Skeletal muscle satellite cell (primary cell): ENCODE measurements around the gene ST8SIA6.

Experiments
- H3K27me3 ChIP-seq: 2 replicates; pipeline ENCODE4 v1.7.0; 2013; ENCODE audit warnings: low read length; ENCODE audit not compliant: control insufficient read depth, insufficient read depth
- H3K36me3 ChIP-seq: 2 replicates; pipeline ENCODE4 v1.7.0; 2013; ENCODE audit warnings: mild to moderate bottlenecking, control low read depth, low read length; ENCODE audit not compliant: insufficient read depth
- H3K4me1 ChIP-seq: 2 replicates; pipeline ENCODE4 v1.7.0; 2013; ENCODE audit warnings: low read length; ENCODE audit not compliant: control insufficient read depth, insufficient read depth
- H3K4me2 ChIP-seq: 2 replicates; pipeline ENCODE4 v1.7.0; 2013; ENCODE audit warnings: mild to moderate bottlenecking, low read length
- H3K4me3 ChIP-seq: 2 replicates; pipeline ENCODE4 v1.7.0; 2013; ENCODE audit warnings: low read length
- H3K9ac ChIP-seq: 2 replicates; pipeline ENCODE4 v1.7.0; 2013; ENCODE audit warnings: mild to moderate bottlenecking, low read depth, low read length, moderate library complexity
- H3K9me3 ChIP-seq: replicated peaks from 2 replicates; pipeline ENCODE4 v1.7.0; 2013; ENCODE audit warnings: mild to moderate bottlenecking, control low read depth, low read length

ST8SIA6 gene

DNA sequence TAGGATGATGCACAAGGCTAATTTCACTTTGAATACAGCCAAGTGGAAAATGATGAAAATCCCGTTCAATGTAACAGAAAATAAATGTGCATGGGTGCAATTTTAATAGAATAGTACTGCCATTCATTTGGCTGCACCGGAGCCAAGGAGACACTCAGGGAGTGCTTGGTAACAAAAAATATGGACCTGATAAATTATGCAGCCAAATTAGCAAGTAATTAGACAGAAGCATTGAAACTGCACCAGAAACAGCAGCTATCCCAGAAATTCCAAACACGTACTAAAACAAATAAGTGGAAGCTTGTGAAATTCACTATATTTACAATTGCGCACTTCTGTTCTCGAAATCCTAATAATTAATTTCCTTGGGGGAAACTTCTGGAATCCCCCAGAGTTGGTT, 31.5 kb downstream of the ST8SIA6 start:
- Histone ChIP-seq H3K4me3 (no peak overlapping the region), H3K9ac (no peak overlapping the region), H3K36me3 (no peaks in the 10 kb centered on the region), H3K4me2 (no peak overlapping the region), H3K9me3 (no peaks in the 10 kb centered on the region), H3K4me1 (no peaks in the 10 kb centered on the region), H3K27me3 (peaks cover 4% of the 10 kb centered on the region)

DNA sequence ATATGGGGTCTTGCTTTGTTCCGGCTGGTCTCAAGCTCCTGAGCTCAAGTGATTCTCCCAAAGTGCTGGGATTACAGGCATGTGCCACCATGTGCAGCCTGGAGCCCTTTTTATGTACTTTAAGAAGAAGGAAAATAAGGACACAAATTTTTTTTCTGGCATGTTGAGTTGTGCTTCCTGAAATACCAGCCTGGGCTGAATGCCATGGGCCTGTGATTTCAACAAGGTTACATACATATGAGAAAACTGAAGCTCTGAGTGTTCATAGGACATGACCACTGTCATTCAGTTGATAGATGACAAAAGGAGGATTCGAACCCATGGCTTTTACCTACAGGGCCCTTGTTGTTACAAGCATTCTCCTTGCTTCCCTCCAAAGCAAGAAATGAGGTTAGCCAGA, 36.1 kb downstream of the ST8SIA6 start:
- Histone ChIP-seq H3K9me3 (no peaks in the 10 kb centered on the region), H3K9ac (no peak overlapping the region), H3K4me2 (no peak overlapping the region), H3K36me3 (no peaks in the 10 kb centered on the region), H3K4me1 (no peaks in the 10 kb centered on the region), H3K27me3 (peaks cover 14% of the 10 kb centered on the region), H3K4me3 (no peak overlapping the region)

DNA sequence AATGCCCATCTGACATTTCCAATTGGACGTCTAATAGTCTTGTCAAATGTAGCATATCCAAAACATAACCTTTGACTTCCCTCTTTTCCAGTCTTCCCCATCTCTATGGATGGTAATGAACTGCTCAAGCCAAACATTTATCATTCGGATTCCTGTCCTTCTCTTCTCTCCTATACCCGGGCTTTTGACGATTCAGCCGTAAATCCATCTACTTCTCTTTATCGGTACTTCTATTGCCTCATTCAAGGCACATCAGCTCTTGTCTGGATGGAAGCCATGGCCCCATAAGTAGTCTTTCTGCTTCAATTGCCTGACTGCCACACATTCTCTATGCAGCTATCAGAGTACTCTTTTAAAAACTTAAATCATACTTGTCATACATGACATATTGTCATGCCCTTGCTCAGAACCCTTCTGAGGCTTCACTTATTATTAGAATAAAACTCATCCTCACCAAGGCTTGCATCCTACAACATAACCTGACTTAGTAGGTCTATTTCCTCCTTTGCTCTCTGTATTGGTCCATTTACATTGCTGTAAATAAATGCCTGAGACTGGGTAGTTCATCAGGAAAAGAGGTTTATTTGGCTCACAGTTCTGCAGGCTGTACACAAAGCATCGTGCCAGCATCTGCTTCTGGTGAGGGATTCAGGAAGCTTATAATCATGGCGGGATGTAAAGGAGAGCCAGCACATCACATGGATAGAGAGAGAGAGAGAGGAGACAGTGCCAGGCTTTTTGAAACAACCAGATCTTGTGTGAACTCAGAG, 37.8 kb downstream of the ST8SIA6 start:
- H3K9me3 ChIP-seq: no peaks in the 10 kb centered on the region
- no peaks in the 10 kb centered on the region for H3K4me1 ChIP-seq
- H3K36me3 ChIP-seq: no peaks in the 10 kb centered on the region
- H3K4me3 ChIP-seq: no peak overlapping the region
- H3K9ac ChIP-seq: no peak overlapping the region
- no peak overlapping the region for H3K4me2 ChIP-seq
- H3K27me3 ChIP-seq: peaks cover 23% of the 10 kb centered on the region

DNA sequence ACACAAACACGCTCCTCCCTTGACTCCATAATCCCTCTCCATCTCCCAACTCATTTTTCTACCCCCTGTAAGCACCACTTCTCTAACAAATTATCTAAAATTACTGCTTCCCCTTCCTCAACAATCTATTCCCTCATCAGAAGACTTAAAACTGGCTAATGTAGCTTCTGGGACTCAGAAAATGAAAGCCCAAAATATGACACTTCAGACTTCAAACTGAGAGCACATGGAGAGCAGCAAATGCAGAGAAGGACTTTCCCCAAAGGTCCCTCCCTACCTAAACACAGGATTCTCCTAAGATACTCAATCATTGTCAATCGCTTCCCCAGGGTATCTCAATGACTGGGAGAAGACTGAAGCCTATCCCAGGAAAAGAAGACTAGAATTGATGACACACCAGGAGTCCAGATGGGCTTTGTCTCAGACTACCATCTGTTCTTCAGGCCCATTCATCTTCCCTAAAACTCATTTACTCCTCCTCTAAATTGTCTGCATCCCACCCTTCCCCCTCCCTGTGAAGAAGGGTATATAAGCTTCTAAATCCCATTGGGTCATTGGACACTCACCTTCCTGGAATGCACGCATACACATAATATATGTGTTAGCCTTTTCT, 39.2 kb downstream of the ST8SIA6 start:
- Histone ChIP-seq H3K9ac (no peak overlapping the region), H3K27me3 (peaks cover 26% of the 10 kb centered on the region), H3K4me2 (no peak overlapping the region), H3K36me3 (no peaks in the 10 kb centered on the region), H3K4me3 (no peak overlapping the region), H3K4me1 (no peaks in the 10 kb centered on the region), H3K9me3 (no peaks in the 10 kb centered on the region)

DNA sequence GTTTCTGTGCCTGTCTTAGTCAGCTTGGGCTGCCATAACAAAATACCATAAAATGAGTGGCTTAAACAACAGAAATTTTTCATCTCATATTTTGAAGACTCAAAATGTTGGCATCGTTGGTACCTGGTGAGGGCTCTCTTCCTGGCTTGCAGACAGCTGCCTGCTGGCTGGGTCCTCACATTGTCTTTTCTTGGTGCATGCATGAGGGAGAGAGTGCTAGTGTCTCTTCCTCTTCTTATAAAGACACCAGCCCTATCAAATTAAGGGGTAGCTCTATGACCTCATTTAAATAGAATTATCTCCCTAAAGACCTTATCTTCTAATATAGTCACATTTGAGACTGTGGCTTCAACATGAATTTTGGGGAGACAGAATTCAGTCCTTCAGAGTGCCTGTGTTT, 39.9 kb downstream of the ST8SIA6 start:
- no peaks in the 10 kb centered on the region for H3K9me3 ChIP-seq
- H3K4me3 ChIP-seq: no peak overlapping the region
- H3K9ac ChIP-seq: no peak overlapping the region
- H3K4me2 ChIP-seq: no peak overlapping the region
- no peaks in the 10 kb centered on the region for H3K36me3 ChIP-seq
- H3K4me1 ChIP-seq: no peaks in the 10 kb centered on the region
- peaks cover 26% of the 10 kb centered on the region for H3K27me3 ChIP-seq

DNA sequence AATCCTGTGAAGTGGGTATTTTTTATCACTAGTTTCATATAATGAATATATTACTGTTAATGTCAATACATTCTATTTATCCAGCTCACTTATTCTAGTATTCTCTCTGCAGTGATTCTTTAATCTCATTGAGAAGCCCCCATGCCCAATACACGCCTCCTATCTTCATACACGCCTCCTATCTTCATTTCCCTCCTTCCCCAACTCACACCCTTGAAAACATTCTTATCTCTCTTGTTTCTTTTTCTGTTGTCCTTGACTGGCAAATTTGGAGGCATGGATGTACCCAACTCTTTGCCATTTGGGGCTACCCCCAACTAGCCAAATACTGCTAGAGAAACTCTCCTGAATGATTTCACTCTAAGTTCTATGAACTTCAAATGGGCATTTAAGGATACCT, 40.5 kb downstream of the ST8SIA6 start:
- Histone ChIP-seq H3K27me3 (peaks cover 26% of the 10 kb centered on the region), H3K36me3 (no peaks in the 10 kb centered on the region), H3K4me3 (no peak overlapping the region), H3K4me1 (no peaks in the 10 kb centered on the region), H3K9ac (no peak overlapping the region), H3K4me2 (no peak overlapping the region), H3K9me3 (no peaks in the 10 kb centered on the region)

DNA sequence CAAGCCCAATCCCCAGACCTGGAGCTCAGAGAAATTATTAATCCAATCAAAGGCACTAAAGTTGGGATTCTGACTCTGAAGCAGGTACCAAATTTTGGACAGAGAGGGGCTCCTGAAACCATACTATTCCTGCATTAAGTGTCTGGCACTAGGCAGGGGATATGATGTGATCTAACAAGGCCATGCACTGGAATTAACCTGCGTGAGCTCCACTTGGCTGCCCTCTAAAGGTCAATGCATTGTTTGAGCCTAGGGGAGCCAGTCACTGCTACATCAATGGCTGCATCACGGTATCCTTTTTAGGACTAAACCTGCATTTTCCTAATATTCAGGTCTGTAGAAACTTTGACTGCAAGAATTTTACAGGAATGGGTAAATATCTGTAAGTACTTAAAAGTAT, 42.1 kb downstream of the ST8SIA6 start:
- Histone ChIP-seq H3K9ac (no peak overlapping the region), H3K9me3 (no peaks in the 10 kb centered on the region), H3K4me3 (no peak overlapping the region), H3K36me3 (no peaks in the 10 kb centered on the region), H3K4me2 (no peak overlapping the region), H3K4me1 (no peaks in the 10 kb centered on the region), H3K27me3 (peaks cover 27% of the 10 kb centered on the region)

DNA sequence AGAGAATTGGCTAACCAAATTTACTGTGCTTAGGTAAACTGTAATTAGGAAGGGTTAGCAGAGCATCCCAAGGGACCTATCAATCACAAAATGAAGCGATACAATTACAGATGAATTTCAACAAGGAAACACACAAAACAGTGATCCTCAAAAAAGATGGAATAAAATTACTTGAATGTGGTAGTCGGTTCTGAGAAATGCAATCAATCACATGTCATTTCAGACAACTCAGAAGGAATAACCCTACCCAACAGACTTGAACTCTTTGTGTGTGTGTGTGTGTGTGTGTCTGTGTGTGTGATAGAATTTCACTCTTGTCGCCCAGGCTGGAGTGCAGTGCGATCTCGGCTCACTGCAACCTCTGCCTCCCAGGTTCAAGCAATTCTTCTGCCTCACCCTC, 43.5 kb downstream of the ST8SIA6 start:
- Histone ChIP-seq H3K9me3 (no peaks in the 10 kb centered on the region), H3K27me3 (peaks cover 25% of the 10 kb centered on the region), H3K4me3 (no peak overlapping the region), H3K4me1 (no peaks in the 10 kb centered on the region), H3K9ac (no peak overlapping the region), H3K36me3 (no peaks in the 10 kb centered on the region), H3K4me2 (no peak overlapping the region)

DNA sequence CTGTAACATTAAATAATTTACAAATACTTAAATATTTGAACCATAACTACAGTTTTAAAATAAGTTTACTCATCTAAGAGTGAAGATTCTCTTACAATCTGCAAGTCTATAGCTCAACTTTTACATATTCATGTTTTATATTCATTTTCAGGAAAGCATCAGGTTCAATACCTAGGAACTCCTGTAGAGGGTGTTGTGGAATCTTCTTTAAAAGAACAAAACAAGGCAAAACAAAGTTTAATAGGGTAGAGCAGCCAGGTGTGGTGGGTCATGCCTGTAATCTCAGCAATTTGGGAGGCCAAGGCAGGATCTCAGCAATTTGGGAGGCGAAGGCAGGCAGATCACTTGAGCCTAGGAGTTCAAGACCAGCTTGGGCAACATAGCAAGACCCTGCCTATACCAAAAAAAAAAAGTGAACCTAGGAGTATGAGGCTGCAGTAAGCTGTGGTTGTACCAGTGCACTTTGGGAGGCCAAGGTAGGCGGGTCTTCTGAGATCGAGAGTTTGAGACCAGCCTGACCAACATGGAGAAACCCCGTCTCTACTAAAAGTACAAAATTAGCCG, 45.1 kb downstream of the ST8SIA6 start:
- H3K9ac ChIP-seq: no peak overlapping the region
- no peak overlapping the region for H3K4me2 ChIP-seq

DNA sequence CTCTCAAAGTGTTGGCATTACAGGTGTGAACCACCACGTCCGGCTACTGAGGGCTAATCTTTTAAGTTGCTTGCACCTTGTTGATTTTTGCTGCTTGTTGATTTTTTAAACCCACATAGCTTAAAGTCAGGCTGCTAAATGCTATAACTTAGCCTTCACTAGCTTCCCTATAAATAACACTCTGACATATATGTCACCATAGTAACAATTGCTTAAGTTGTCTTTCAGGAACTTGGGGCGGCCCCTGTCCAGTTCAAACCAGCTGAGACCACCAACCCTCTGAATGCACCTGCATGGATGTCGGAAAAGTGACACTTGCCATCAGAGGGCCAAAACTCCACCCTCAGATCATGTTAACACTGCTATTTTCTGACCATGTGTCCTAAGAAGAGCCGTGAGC, 47.3 kb downstream of the ST8SIA6 start:
- no peaks in the 10 kb centered on the region for H3K9me3 ChIP-seq
- no peak overlapping the region for H3K9ac ChIP-seq
- H3K36me3 ChIP-seq: no peaks in the 10 kb centered on the region
- peaks cover 31% of the 10 kb centered on the region for H3K27me3 ChIP-seq
- no peaks in the 10 kb centered on the region for H3K4me1 ChIP-seq
- H3K4me3 ChIP-seq: no peak overlapping the region
- H3K4me2 ChIP-seq: no peak overlapping the region

More for the DNA sequence above, 45.1 kb downstream of the ST8SIA6 start:
- no peaks in the 10 kb centered on the region for H3K36me3 ChIP-seq
- H3K4me3 ChIP-seq: no peak overlapping the region
- no peaks in the 10 kb centered on the region for H3K9me3 ChIP-seq
- peaks cover 34% of the 10 kb centered on the region for H3K27me3 ChIP-seq
- no peaks in the 10 kb centered on the region for H3K4me1 ChIP-seq

DNA sequence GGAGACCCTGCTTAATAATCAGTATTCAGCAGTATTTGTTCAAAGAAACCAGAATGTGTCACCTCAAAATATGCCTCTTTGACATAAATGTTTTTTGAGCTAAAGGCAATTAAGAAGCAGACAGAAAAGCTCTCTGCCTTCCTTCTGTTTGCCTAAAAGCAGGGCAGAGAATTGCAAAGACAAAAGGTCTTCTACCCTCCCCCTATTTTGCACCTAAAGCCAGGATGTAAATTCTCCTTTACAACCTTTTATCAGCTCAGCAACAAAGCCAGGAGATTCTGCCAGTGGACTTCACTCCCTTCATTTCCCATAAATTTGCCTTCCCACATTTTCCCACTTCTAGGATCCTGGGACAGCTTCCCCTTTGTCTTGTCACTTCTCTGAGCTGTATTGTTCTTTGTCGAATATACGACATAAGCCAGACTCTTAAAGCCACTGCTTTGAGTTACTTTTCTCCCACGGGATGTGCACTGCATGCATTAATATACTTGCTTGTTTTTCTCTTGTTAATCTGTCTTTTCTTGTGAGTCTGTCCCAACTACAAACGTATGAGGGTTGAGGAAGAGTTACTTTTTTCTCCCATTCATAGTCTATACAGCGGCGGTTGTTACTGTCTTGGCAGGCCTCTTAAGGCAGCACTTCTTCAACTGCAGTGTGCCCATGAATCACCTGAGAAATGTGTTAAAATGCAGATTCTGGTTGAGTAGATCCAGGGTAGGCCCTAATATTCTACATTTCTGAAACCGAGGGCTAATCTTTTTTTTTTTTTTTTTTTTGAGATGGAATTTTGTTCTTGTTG, 48.2 kb downstream of the ST8SIA6 start:
- no peak overlapping the region for H3K4me2 ChIP-seq
- H3K9me3 ChIP-seq: no peaks in the 10 kb centered on the region
- H3K4me1 ChIP-seq: no peaks in the 10 kb centered on the region
- no peaks in the 10 kb centered on the region for H3K36me3 ChIP-seq
- no peak overlapping the region for H3K9ac ChIP-seq
- no peak overlapping the region for H3K4me3 ChIP-seq
- H3K27me3 ChIP-seq: peaks cover 23% of the 10 kb centered on the region
